ENCODE results near the gene MOXD1. TPM values are rescaled to one million over a fixed set of nuclear protein-coding genes. Genes with fewer than 3 reads are reported as not detected.

The MOXD1 gene
- total RNA-seq, 4 donors from 2014 or later = 1.2 to 4.1 (median 3.8) TPM; not detected in 1

DNA sequence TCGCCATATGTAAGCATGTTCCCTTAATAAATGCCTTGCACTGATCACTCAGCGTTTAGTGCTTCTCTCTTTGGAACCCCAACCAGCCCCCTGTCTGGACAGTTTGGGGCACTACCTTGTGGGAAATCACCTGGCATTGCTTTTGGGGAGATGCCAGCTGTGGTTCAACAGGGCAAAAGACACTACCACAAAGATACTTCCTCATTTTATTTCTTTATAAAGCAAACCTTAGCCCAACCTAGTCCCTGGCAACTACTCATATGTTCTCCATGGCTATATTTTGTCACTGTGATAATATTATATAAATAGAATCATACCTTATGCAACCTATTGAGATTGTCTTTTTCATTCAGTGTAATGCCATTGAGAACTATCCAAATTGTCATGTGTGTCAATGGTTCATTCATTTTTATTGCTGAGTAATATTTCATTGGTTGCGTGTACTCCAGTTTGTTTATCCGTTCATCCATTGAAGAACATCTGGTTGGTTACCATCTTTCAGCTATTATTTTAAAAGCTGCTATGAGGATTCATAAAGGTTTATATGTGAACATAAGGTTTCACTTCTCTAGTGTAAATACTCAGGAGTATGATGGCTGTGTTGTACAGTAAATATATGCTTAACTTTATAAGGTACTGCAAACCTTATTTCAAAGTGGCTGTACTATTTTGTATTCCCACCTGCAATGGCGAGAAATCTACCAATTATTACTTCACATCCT lies 114.8 kb downstream of the MOXD1 start:
- Histone ChIP-seq H3K4me3 (no peak overlapping the region), H3K27ac (no peak overlapping the region), H3K36me3 (no peaks in the 10 kb centered on the region), H3K27me3 (no peaks in the 10 kb centered on the region), H3K9me3 (no peaks in the 10 kb centered on the region), H3K4me1 (peaks cover 0 to 7% (median 0%) of the 10 kb centered on the region in 4 donors)
- no peak for DNase-seq
- no peak for TF ChIP-seq POLR2A (IDR thresholded peaks at IDR 0.05)
- TF ChIP-seq, protein P1, sequence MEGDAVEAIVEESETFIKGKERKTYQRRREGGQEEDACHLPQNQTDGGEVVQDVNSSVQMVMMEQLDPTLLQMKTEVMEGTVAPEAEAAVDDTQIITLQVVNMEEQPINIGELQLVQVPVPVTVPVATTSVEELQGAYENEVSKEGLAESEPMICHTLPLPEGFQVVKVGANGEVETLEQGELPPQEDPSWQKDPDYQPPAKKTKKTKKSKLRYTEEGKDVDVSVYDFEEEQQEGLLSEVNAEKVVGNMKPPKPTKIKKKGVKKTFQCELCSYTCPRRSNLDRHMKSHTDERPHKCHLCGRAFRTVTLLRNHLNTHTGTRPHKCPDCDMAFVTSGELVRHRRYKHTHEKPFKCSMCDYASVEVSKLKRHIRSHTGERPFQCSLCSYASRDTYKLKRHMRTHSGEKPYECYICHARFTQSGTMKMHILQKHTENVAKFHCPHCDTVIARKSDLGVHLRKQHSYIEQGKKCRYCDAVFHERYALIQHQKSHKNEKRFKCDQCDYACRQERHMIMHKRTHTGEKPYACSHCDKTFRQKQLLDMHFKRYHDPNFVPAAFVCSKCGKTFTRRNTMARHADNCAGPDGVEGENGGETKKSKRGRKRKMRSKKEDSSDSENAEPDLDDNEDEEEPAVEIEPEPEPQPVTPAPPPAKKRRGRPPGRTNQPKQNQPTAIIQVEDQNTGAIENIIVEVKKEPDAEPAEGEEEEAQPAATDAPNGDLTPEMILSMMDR (IDR thresholded peaks at IDR 0.05) = no peak

DNA sequence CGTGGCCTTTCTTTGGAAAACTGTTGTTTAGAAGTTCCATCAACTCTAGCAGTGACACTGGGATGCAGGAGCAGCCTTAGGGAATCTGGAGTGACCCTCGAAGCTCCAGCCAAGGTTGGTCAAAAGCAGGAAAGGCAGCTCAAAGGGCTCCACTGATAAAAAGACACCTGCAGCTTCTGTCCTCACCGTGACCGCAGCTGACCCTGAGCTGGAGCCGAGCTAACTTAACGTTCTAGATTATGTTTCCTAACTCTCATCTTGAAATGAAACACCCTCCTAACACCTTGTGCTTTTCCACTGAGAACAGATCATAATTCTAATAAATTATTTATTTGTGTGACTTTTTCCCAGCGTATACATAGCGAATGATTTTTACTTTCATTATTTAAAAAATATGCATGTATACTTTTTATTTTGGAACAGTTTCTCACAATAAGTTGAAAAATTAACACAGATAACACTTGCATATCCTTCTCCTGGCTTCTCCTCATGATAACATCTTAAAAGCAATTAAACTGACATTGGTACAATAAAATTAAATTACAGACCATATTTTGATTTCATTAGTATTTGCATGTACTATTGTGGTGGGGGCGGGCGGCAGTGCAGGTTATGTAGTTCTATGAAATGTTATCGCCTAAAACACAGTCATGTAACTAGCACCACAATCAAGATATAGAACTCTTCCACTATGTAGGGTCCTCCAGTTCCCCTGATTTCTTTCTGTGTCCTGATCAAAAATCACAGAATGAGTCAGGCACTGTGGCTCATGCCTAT lies 116.1 kb downstream of the MOXD1 start:
- TF ChIP-seq, protein P1 (IDR thresholded peaks at IDR 0.05) = no peak
- no peak for TF ChIP-seq POLR2A (IDR thresholded peaks at IDR 0.05)
- H3K9me3 ChIP-seq = no peaks in the 10 kb centered on the region
- no peak overlapping the region for H3K4me3 ChIP-seq
- no peaks in the 10 kb centered on the region for H3K27me3 ChIP-seq
- DNase-seq = no peak
- H3K36me3 ChIP-seq = no peaks in the 10 kb centered on the region
- H3K4me1 ChIP-seq = peaks cover 0 to 7% (median 0%) of the 10 kb centered on the region in 4 donors
- H3K27ac ChIP-seq = no peak overlapping the region

DNA sequence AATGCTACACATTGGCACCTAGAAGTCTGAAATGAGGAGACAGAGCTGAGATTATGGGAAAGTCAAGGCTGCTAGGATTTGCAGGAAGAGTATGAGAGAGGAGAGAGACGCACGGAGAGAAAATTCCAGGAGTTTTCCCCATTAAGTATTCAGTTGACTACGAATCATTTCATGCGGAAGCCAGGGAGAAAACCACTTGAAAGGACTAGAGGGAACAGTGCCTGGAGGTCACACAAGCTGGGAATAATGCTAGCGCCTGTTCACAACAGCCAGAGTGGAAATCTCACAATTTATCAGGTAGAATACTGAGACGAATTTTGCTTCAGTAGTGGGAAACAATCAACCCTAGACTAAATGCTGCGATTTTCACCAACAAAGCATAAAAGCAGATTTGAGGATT lies 118.6 kb downstream of the MOXD1 start:
- TF ChIP-seq, protein P1 (IDR thresholded peaks at IDR 0.05) = no peak
- TF ChIP-seq POLR2A (IDR thresholded peaks at IDR 0.05) = no peak
- H3K27ac ChIP-seq = no peak overlapping the region
- no peaks in the 10 kb centered on the region for H3K36me3 ChIP-seq
- H3K4me1 ChIP-seq = peaks cover 0 to 7% (median 0%) of the 10 kb centered on the region in 4 donors
- H3K4me3 ChIP-seq = no peak overlapping the region
- no peak for DNase-seq
- no peaks in the 10 kb centered on the region for H3K9me3 ChIP-seq
- H3K27me3 ChIP-seq = no peaks in the 10 kb centered on the region

DNA sequence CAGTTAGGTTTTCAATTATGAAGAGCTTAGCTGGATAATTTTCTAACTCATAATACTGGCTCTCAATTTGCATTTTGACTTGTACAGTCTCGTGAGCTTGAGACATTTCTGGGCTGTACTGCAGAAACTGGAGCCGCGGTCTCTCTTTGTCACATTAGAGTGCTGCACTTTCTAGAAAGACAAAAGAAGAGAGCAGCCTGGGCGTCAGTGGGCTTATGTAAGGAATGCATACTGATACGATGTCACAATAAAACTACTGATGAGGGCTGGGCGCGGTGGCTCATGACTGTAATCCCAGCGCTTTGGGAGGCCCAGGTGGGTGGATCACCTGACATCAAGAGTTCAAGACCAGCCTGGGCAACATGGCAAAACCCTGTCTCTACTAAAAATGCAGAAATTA lies 120.8 kb downstream of the MOXD1 start:
- Histone ChIP-seq H3K4me1 (no peaks in the 10 kb centered on the region), H3K4me3 (no peak overlapping the region), H3K36me3 (no peaks in the 10 kb centered on the region), H3K9me3 (no peaks in the 10 kb centered on the region), H3K27ac (no peak overlapping the region), H3K27me3 (no peaks in the 10 kb centered on the region)
- TF ChIP-seq POLR2A (IDR thresholded peaks at IDR 0.05) = no peak
- TF ChIP-seq, protein P1 (IDR thresholded peaks at IDR 0.05) = no peak
- no peak for DNase-seq

DNA sequence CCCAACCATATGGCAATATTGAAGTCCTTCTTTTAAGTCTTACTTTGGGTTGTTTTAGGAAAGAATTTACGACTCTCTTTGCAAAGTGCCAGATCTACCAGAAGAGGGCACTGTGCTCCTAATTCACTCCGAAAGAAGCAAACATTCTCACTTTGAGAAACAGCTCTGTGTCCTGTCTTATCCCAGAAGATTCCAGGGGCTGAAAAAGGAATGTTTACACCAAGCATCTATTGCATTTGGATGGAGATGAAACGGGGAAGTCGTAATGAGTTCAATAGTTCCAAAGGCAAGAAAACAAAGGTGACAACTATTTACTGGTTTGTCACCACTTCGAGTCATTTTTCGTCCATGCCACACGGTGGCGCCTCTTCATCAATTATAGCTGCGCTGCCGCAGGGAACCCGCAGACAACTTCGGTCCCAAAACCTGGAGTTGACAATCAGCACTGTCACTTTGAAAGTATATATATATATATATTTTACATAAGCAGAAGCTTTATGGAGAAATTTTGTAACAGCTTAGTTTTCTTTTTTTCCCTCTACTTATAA lies 121.6 kb downstream of the MOXD1 start:
- Histone ChIP-seq H3K36me3 (no peaks in the 10 kb centered on the region), H3K27ac (no peak overlapping the region), H3K4me3 (peak overlapping the region in 3 of 4 donors; percentile 16 to 44 (median 37)), H3K9me3 (no peaks in the 10 kb centered on the region), H3K27me3 (no peaks in the 10 kb centered on the region), H3K4me1 (no peaks in the 10 kb centered on the region)
- peak; percentile 66 to 86 (median 76) for DNase-seq
- TF ChIP-seq, protein P1 (IDR thresholded peaks at IDR 0.05) = peak; percentile 62 to 96 (median 88)
- peak in 1 of 2 donors; percentile 18 for TF ChIP-seq POLR2A (IDR thresholded peaks at IDR 0.05)
